Measurements from ENCODE around the gene PNMT. TPM values are rescaled to one million over a fixed set of nuclear protein-coding genes. Genes with fewer than 3 reads are reported as not detected.

Gene PNMT
- polyA plus RNA-seq, 1 of the 3 experiments (the other 2 are of a cell fraction) = 0.07 TPM

GRCh38 chr17:39676198-39676819 lies 8.1 kb downstream of the PNMT start:
- Histone ChIP-seq H3K4me1 (ENCODE audit: control insufficient read depth in 1 of 2, insufficient read depth in 2 of 2, low read depth in 1 of 2, low read length in 1 of 2) (peaks cover 0 to 2% of the 10 kb centered on the region in 2 experiments; a peak in 1 of 4 replicates), H2AFZ (ENCODE audit: low read depth) (no peak overlapping the region), H3K9me3 (no peaks in the 10 kb centered on the region), H3F3A (replicated peaks; ENCODE audit: insufficient read depth) (no peaks in the 10 kb centered on the region), H3K27me3 (ENCODE audit: insufficient read depth) (no peaks in the 10 kb centered on the region), H3K9me2 (no peaks in the 10 kb centered on the region), H3K27ac (ENCODE audit: low read depth in 2 of 2, low read length in 1 of 2) (no peak overlapping the region), H3K9ac (no peak overlapping the region), H3K36me3 (replicated peaks in 1 of 2; ENCODE audit: control insufficient read depth in 1 of 2, insufficient read depth in 2 of 2, low read length in 1 of 2) (no peaks in the 10 kb centered on the region), H3K79me2 (ENCODE audit: insufficient read depth) (no peaks in the 10 kb centered on the region), H3K4me2 (no peak overlapping the region), H4K20me1 (ENCODE audit: insufficient read depth) (no peaks in the 10 kb centered on the region), H3K4me3 (ENCODE audit: low read depth in 2 of 2, low read length in 1 of 2) (no peak overlapping the region)
- ChIA-PET POLR2A (interaction anchor here (0.8 kb wide), 1 partner anchor 12 kb away, joined by 4 read pairs; the partner anchor contains the start of gene PGAP3), CTCF (interaction anchor here (1.9 to 15.8 kb wide), 5 partner anchors 23 to 54 kb away, joined by 5 to 279 read pairs (median 8); partner anchors contain the start of genes MIEN1 and PPP1R1B)
- DNase-seq = no peak
- WGBS (ENCODE audit: low lambda C conversion rate) = 86% methylated on average over 4 of the region's 7 CpGs
- TF ChIP-seq NFIC (IDR thresholded peaks at IDR 0.05; ENCODE audit: borderline replicate concordance) (no peak), FOXJ3 (CRISPR knock-in tag; IDR thresholded peaks at IDR 0.05) (no peak), EP300 (IDR thresholded peaks at IDR 0.05; ENCODE audit: borderline replicate concordance in 1 of 2, low read depth in 1 of 2, low read length in 1 of 2) (no peak), MEF2A (IDR thresholded peaks at IDR 0.05; ENCODE audit: borderline replicate concordance, low read depth) (no peak), RAD21 (IDR thresholded peaks at IDR 0.05; ENCODE audit: low read length) (no peak), FOSL2 (IDR thresholded peaks at IDR 0.05; ENCODE audit: borderline replicate concordance, low read depth) (no peak), CTCF (IDR thresholded peaks at IDR 0.05) (no peak), MAX (IDR thresholded peaks at IDR 0.05; ENCODE audit: low read depth) (no peak), GABPA (IDR thresholded peaks at IDR 0.05; ENCODE audit: low read depth) (no peak), USF2 (IDR thresholded peaks at IDR 0.05; ENCODE audit: borderline replicate concordance, low read depth, low read length) (no peak), SIN3A (IDR thresholded peaks at IDR 0.05; ENCODE audit: borderline replicate concordance, low read depth, low read length) (no peak), JUND (IDR thresholded peaks at IDR 0.05) (no peak), RCOR1 (IDR thresholded peaks at IDR 0.05; ENCODE audit: low read length) (no peak), NRF1 (IDR thresholded peaks at IDR 0.05; ENCODE audit: low read depth, low read length) (no peak), MXI1 (IDR thresholded peaks at IDR 0.05; ENCODE audit: low read depth, low read length) (no peak), IRF3 (IDR thresholded peaks at IDR 0.05; ENCODE audit: low read depth, low read length) (no peak), GATA2 (CRISPR knock-in tag; IDR thresholded peaks at IDR 0.05) (no peak)
